ENCODE measurements around the gene ATXN1.

- TF ChIP-seq ZNF416 (CRISPR knock-in tag; IDR thresholded peaks at IDR 0.05) (no peak), PRRX2 (CRISPR knock-in tag; IDR thresholded peaks at IDR 0.05) (no peak), USF1 (CRISPR knock-in tag; IDR thresholded peaks at IDR 0.05) (no peak), MAX (CRISPR knock-in tag; IDR thresholded peaks at IDR 0.05) (no peak), FOXJ3 (CRISPR knock-in tag; IDR thresholded peaks at IDR 0.05; ENCODE audit: borderline replicate concordance) (no peak), TP53 (CRISPR knock-in tag; IDR thresholded peaks at IDR 0.05) (no peak), CTCF (IDR thresholded peaks at IDR 0.05) (no peak), ETV6 (CRISPR knock-in tag; IDR thresholded peaks at IDR 0.05) (no peak), ESRRA (CRISPR knock-in tag; IDR thresholded peaks at IDR 0.05; ENCODE audit: borderline replicate concordance) (no peak), ZNF263 (CRISPR knock-in tag; IDR thresholded peaks at IDR 0.05; ENCODE audit: low read depth) (no peak), RELA (CRISPR knock-in tag; IDR thresholded peaks at IDR 0.05; ENCODE audit: borderline replicate concordance) (no peak)
Measured at GRCh38 chr6:16563628-16564240, 197.5 kb downstream of the ATXN1 start.

Data from WTC11 (cell line).